ENCODE measurements around the gene PBRM1.

PBRM1 gene

DNA sequence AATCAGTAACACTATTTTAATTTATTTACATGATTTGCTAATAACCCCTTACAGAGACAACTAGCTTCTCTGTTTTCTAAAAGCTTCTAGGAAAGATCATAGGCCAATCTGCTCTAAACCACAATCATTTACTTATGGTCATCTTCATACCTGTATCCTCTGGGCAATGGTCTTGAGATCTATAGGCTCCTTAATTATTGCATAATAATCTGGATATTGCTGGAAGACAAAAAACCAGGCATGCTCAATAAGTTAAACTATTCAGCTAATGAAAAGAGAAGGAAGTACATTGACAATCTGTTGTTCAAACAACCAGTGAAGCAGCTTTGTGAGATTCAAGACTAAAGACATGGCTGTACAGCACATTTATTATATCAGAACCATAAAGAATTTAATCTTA lies 34.1 kb downstream of the PBRM1 start:
- H3K9me3 ChIP-seq (ENCODE audit: insufficient read depth, low read depth, low read length), result no peaks in the 10 kb centered on the region
- H3K9ac ChIP-seq (ENCODE audit: low read depth, low read length), result no peak overlapping the region
- H3K27me3 ChIP-seq (ENCODE audit: insufficient read depth, low read length), result no peaks in the 10 kb centered on the region
- no peak overlapping the region for H3K27ac ChIP-seq (ENCODE audit: low read depth, low read length)
- H3K4me1 ChIP-seq (ENCODE audit: insufficient read depth, low read length), result no peaks in the 10 kb centered on the region
- H3K36me3 ChIP-seq (ENCODE audit: insufficient read depth, low read length), result peaks cover 87% of the 10 kb centered on the region
- no peak overlapping the region for H3K4me3 ChIP-seq (ENCODE audit: low read length)

DNA sequence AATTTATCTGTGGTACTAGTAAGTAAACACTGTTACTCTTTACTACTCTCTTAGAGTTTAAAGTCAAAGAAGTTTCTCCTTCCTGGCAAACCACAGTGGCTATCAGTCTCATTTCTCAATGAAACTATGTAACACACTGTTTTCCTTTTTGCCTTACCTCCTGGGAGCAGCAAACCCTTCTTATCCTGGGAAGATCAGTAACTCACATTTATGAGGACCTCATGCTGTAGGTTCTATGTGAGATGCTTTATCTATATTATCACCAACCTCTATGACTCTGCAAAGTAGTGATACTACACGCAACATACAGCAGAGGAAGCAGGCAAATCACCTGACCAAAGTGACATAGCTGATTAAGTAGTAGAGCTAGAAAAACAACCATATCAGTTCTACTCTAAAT lies 35.3 kb downstream of the PBRM1 start:
- H3K27me3 ChIP-seq (ENCODE audit: insufficient read depth, low read length), result no peaks in the 10 kb centered on the region
- H3K9ac ChIP-seq (ENCODE audit: low read depth, low read length), result no peak overlapping the region
- 100% methylated on average over 1 of the region's 1 CpG for WGBS
- no peaks in the 10 kb centered on the region for H3K9me3 ChIP-seq (ENCODE audit: insufficient read depth, low read depth, low read length)
- H3K4me1 ChIP-seq (ENCODE audit: insufficient read depth, low read length), result no peaks in the 10 kb centered on the region
- H3K4me3 ChIP-seq (ENCODE audit: low read length), result no peak overlapping the region
- H3K36me3 ChIP-seq (ENCODE audit: insufficient read depth, low read length), result peaks cover 87% of the 10 kb centered on the region
- no peak overlapping the region for H3K27ac ChIP-seq (ENCODE audit: low read depth, low read length)

DNA sequence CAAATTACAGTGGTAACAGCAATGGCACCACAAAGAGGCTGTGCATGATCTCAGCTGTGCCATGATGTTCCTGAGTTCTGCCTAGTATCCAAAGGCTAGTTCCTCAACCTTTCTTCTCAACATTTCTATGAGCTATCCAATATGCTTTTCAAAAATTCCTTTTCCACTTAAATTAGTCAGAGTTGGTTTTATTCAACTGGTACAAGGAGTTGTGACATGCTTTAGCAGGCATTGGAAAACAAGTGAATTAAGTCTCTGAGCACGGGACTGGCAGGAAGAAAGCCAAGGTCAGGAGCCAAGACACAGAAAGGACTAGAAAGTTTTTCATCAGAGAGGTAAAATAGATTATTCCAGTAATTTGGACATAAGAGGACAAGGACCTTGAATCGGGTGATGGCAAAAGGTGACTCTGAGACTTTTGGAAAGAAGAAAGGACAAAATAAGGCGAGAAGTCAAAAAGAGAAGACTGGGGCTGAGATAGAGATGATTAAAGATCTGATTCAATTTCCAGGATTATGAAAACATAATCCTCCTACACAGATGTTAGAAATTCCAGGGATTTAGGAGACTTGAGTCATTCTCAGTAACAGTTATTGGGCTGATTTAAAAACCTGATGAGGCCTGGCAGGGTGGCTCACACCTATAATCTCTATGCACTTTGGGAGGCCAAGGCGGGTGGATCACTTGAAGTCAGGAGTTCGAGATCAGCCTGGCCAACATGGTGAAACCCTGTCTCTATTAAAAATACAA lies 36.1 kb downstream of the PBRM1 start:
- Histone ChIP-seq H3K4me3 (ENCODE audit: low read length) (no peak overlapping the region), H3K9me3 (ENCODE audit: insufficient read depth, low read depth, low read length) (no peaks in the 10 kb centered on the region), H3K9ac (ENCODE audit: low read depth, low read length) (no peak overlapping the region), H3K27ac (ENCODE audit: low read depth, low read length) (no peak overlapping the region), H3K4me1 (ENCODE audit: insufficient read depth, low read length) (no peaks in the 10 kb centered on the region), H3K27me3 (ENCODE audit: insufficient read depth, low read length) (no peaks in the 10 kb centered on the region), H3K36me3 (ENCODE audit: insufficient read depth, low read length) (peaks cover 87% of the 10 kb centered on the region)
- 95% methylated on average over 5 of the region's 5 CpGs for WGBS

DNA sequence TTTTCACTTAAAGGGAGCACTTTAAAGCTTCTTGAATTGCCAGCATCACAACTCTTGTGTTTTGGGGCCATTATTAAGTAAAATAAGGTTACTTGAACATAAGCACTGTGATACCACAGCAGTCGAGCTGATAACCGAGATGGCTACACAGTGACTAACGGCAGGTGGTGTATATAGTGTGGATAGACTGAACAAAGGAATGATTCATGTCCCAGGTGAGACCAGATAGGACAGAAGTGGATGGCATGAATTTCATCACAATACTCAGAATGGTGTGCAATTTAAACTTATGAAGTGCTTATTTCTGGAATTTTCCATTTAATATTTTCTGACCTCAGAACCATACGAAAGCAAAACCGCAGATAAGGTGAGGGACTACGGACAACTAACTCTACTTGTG lies 40.2 kb downstream of the PBRM1 start:
- Histone ChIP-seq H3K9me3 (ENCODE audit: insufficient read depth, low read depth, low read length) (no peaks in the 10 kb centered on the region), H3K4me1 (ENCODE audit: insufficient read depth, low read length) (no peaks in the 10 kb centered on the region), H3K9ac (ENCODE audit: low read depth, low read length) (no peak overlapping the region), H3K36me3 (ENCODE audit: insufficient read depth, low read length) (peaks cover 91% of the 10 kb centered on the region), H3K27me3 (ENCODE audit: insufficient read depth, low read length) (no peaks in the 10 kb centered on the region), H3K27ac (ENCODE audit: low read depth, low read length) (no peak overlapping the region), H3K4me3 (ENCODE audit: low read length) (no peak overlapping the region)
- 98% methylated on average over 6 of the region's 6 CpGs for WGBS

DNA sequence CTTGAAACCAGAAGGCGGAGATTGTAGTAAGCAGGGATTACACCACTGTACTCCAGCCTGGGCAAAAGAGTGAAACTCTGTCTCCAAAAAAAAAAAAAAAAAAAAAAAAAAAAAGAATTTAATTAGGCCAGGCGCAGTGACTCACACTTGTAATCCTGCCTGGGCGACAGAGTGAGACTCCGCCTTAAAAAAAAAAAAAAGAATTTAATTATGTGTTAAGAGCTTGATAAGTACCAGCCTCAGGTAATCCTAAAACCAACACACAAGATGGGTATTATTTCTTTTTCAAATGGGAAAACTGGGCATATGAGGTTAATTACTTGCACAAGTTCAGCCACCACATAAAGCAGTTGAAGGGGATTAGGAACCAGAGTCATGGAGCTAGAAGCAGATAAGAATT lies 49.0 kb downstream of the PBRM1 start:
- 95% methylated on average over 1 of the region's 4 CpGs for WGBS
- Histone ChIP-seq H3K4me3 (ENCODE audit: low read length) (no peak overlapping the region), H3K27ac (ENCODE audit: low read depth, low read length) (no peak overlapping the region), H3K9ac (ENCODE audit: low read depth, low read length) (no peak overlapping the region), H3K27me3 (ENCODE audit: insufficient read depth, low read length) (no peaks in the 10 kb centered on the region), H3K9me3 (ENCODE audit: insufficient read depth, low read depth, low read length) (no peaks in the 10 kb centered on the region), H3K4me1 (ENCODE audit: insufficient read depth, low read length) (no peaks in the 10 kb centered on the region), H3K36me3 (ENCODE audit: insufficient read depth, low read length) (peaks cover 75% of the 10 kb centered on the region)

DNA sequence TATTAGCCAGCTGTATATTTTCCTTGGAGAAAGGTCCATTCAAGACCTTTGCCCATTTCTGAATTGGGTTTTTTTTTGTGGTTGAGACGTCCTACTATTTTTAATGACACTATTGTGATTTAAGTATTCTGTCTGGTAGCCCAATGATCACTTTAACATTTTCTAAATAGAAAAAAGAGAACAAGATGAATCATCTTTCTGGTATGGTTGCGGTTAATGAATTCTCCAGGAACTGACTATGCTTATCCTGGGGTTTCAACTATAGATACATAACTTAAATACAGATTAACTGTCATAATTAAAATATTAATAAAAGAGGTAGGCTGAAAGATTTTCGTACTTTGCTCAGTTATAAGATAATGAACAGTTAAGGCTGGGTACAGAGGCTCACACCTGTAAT lies 51.9 kb downstream of the PBRM1 start:
- H3K36me3 ChIP-seq (ENCODE audit: insufficient read depth, low read length), result peaks cover 77% of the 10 kb centered on the region
- H3K4me3 ChIP-seq (ENCODE audit: low read length), result no peak overlapping the region
- no peak overlapping the region for H3K27ac ChIP-seq (ENCODE audit: low read depth, low read length)
- WGBS, result 91% methylated on average over 1 of the region's 3 CpGs
- no peaks in the 10 kb centered on the region for H3K9me3 ChIP-seq (ENCODE audit: insufficient read depth, low read depth, low read length)
- no peak overlapping the region for H3K9ac ChIP-seq (ENCODE audit: low read depth, low read length)
- no peaks in the 10 kb centered on the region for H3K4me1 ChIP-seq (ENCODE audit: insufficient read depth, low read length)
- H3K27me3 ChIP-seq (ENCODE audit: insufficient read depth, low read length), result no peaks in the 10 kb centered on the region

DNA sequence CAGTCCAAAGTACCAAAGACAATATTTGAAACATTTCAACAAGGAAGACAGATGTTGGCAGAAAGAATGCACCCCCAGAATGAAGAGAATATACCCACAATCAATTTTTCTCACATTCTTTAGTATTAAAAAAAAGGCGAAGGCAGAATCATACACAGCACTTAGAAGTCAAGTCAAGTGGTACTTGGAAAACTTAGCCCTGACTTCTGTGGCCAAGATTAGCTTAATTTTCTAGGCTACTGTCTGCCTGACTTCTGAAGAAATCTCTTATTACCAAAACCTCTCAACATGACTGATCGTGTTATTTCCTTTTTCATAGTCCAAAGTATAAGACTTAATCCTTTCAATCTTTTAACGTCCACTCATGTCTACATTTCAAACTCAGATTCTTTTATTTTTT lies 60.7 kb downstream of the PBRM1 start:
- Histone ChIP-seq H3K36me3 (ENCODE audit: insufficient read depth, low read length) (peaks cover 79% of the 10 kb centered on the region), H3K27ac (ENCODE audit: low read depth, low read length) (no peak overlapping the region), H3K4me3 (ENCODE audit: low read length) (no peak overlapping the region), H3K4me1 (ENCODE audit: insufficient read depth, low read length) (no peaks in the 10 kb centered on the region), H3K9ac (ENCODE audit: low read depth, low read length) (no peak overlapping the region), H3K27me3 (ENCODE audit: insufficient read depth, low read length) (no peaks in the 10 kb centered on the region), H3K9me3 (ENCODE audit: insufficient read depth, low read depth, low read length) (no peaks in the 10 kb centered on the region)
- 91% methylated on average over 3 of the region's 3 CpGs for WGBS

DNA sequence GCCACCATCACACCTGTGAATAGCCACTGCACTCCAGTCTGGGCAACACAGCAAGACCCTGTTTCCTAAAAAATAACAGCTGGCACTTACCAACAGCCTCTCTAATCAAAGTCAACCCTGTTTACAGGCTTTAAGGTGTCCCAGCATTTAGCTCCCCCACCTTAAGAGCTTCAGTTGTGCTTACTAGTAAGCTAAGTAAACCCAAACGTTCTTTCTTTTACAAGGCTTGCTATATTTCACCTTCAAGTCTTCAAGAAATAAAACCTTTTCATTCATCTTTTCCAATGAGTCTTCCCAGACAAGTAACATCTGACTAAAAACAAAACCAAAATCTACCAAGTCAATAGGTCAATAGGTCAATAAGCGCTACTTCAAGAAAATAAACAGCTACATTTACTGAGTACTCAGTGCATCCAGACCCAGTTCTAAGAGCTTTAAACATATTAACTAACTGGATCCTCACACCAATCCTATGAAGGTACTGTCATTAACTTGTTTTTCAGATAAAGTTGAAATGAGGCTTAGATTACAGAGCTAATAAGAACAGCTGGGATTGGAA lies 62.4 kb downstream of the PBRM1 start:
- Histone ChIP-seq H3K4me3 (ENCODE audit: low read length) (no peak overlapping the region), H3K9ac (ENCODE audit: low read depth, low read length) (no peak overlapping the region), H3K27me3 (ENCODE audit: insufficient read depth, low read length) (no peaks in the 10 kb centered on the region), H3K9me3 (ENCODE audit: insufficient read depth, low read depth, low read length) (no peaks in the 10 kb centered on the region), H3K36me3 (ENCODE audit: insufficient read depth, low read length) (peaks cover 73% of the 10 kb centered on the region), H3K4me1 (ENCODE audit: insufficient read depth, low read length) (no peaks in the 10 kb centered on the region), H3K27ac (ENCODE audit: low read depth, low read length) (no peak overlapping the region)
- 91% methylated on average over 2 of the region's 2 CpGs for WGBS

DNA sequence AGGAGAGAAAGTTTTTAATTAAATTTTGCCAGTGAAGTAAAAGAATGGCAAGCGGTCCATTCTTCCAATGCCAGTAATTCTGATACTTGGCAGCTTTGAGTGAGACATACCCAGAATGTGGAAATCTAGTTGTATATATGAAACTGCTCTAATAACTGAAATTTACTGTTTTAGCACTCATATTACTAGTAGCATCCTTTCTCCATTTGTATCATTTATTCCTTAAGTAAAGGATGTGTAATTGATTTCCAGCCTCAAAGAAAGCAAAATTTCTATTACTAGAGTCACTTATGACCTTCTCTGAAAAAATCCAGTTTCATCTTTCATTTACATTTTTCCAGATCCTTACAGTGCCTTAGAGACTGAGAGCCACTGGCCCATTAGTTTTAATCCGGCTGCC lies 65.1 kb downstream of the PBRM1 start:
- H3K4me3 ChIP-seq (ENCODE audit: low read length), result no peak overlapping the region
- no peaks in the 10 kb centered on the region for H3K9me3 ChIP-seq (ENCODE audit: insufficient read depth, low read depth, low read length)
- no peak overlapping the region for H3K9ac ChIP-seq (ENCODE audit: low read depth, low read length)
- H3K36me3 ChIP-seq (ENCODE audit: insufficient read depth, low read length), result peaks cover 72% of the 10 kb centered on the region
- no peaks in the 10 kb centered on the region for H3K4me1 ChIP-seq (ENCODE audit: insufficient read depth, low read length)
- no peak overlapping the region for H3K27ac ChIP-seq (ENCODE audit: low read depth, low read length)
- 100% methylated on average over 1 of the region's 2 CpGs for WGBS
- no peaks in the 10 kb centered on the region for H3K27me3 ChIP-seq (ENCODE audit: insufficient read depth, low read length)

DNA sequence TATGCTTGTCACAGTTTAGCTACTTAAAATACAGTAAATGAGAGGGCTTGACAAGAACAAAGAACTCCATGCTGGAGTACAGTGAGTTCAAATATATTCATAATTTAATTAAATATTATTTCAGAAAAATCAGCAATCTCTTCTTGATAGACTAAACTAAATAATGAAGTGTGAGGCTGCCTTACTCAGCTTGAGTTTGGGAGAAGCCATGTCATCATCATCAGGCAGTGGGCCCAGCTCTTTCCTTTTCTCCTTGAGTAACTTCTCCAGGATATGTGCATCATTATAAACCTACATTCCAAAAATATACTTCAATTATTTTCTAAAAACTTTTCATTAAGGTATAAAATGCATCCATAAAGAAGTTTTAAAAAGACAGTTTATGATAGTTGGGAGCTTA lies 70.5 kb downstream of the PBRM1 start:
- H3K9ac ChIP-seq (ENCODE audit: low read depth, low read length), result no peak overlapping the region
- peaks cover 78% of the 10 kb centered on the region for H3K36me3 ChIP-seq (ENCODE audit: insufficient read depth, low read length)
- no peaks in the 10 kb centered on the region for H3K27me3 ChIP-seq (ENCODE audit: insufficient read depth, low read length)
- H3K27ac ChIP-seq (ENCODE audit: low read depth, low read length), result no peak overlapping the region
- H3K9me3 ChIP-seq (ENCODE audit: insufficient read depth, low read depth, low read length), result no peaks in the 10 kb centered on the region
- H3K4me3 ChIP-seq (ENCODE audit: low read length), result no peak overlapping the region
- no peaks in the 10 kb centered on the region for H3K4me1 ChIP-seq (ENCODE audit: insufficient read depth, low read length)

DNA sequence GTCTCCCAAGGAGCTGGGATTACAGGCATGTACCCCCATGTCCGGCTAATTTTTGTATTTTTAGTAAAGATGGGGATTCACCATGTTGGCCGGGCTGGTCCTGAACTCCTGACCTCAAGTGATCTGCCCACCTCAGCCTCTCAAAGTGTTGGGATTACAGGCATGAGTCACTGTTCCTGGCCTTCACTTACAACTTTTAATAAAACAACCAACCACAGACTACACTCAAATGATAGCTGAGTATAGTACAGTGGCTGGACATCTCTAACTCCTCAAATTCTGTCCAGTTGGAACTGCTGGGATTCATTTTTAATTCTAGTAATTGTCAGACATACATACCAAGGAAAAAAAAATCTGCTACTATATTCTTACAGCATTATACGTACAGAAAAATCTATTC lies 71.0 kb downstream of the PBRM1 start:
- no peaks in the 10 kb centered on the region for H3K9me3 ChIP-seq (ENCODE audit: insufficient read depth, low read depth, low read length)
- no peaks in the 10 kb centered on the region for H3K27me3 ChIP-seq (ENCODE audit: insufficient read depth, low read length)
- 98% methylated on average over 3 of the region's 3 CpGs for WGBS
- H3K9ac ChIP-seq (ENCODE audit: low read depth, low read length), result no peak overlapping the region
- peaks cover 78% of the 10 kb centered on the region for H3K36me3 ChIP-seq (ENCODE audit: insufficient read depth, low read length)
- no peak overlapping the region for H3K27ac ChIP-seq (ENCODE audit: low read depth, low read length)
- H3K4me1 ChIP-seq (ENCODE audit: insufficient read depth, low read length), result no peaks in the 10 kb centered on the region
- no peak overlapping the region for H3K4me3 ChIP-seq (ENCODE audit: low read length)

DNA sequence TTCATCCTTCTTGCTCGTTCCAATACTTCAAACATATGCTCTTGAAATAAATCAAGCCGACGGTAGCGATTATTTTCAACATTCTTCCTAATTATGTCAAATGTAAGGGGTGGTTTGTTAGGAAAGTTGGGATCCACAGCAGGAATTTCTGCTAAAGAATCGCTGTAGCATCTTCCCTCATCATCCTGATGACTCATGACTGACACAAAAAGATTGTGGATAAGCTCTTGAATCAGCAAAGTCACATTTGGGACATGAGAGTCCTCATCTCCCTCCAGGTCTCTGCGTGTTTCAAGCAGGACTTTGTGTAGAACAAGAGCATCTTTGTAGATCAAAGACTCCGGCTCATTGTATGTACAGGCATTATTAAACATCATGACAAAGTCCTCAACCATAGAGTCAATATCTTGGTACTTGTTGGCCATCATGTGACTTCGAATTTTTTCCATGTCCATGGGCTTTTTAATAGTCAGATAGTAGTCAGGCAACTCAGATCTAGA lies 76.3 kb downstream of the PBRM1 start:
- Histone ChIP-seq H3K27ac (ENCODE audit: low read depth, low read length) (no peak overlapping the region), H3K36me3 (ENCODE audit: insufficient read depth, low read length) (peaks cover 75% of the 10 kb centered on the region), H3K27me3 (ENCODE audit: insufficient read depth, low read length) (no peaks in the 10 kb centered on the region), H3K4me1 (ENCODE audit: insufficient read depth, low read length) (no peaks in the 10 kb centered on the region), H3K9ac (ENCODE audit: low read depth, low read length) (no peak overlapping the region), H3K4me3 (ENCODE audit: low read length) (no peak overlapping the region), H3K9me3 (ENCODE audit: insufficient read depth, low read depth, low read length) (no peaks in the 10 kb centered on the region)
- WGBS, result 91% methylated on average over 7 of the region's 8 CpGs
